Caco-2 (cell line): ENCODE measurements around the gene COL25A1. TPM values are rescaled to one million over a fixed set of nuclear protein-coding genes. Genes with fewer than 3 reads are reported as not detected.

Experiments used
- BruUV-seq: library from RNA; stranded (reverse); fragments of 400-500 nt; replicated peaks from 2 replicates; lab custom pipeline; 2021; lab: Mats Ljungman, UMichigan
- CTCF ChIA-PET: fragments of 300-600 bp; sonication (Branson Sonifier 250); formaldehyde crosslinking; loops from one replicate; lab custom pipeline; 2022; ENCODE audit warnings: antibody characterized with exemption; lab: Charles Lee
- POLR2A ChIA-PET: fragments of 300-600 bp; sonication (Branson Sonifier 250); formaldehyde crosslinking; loops from one replicate; lab custom pipeline; 2022; ENCODE audit warnings: antibody characterized with exemption; lab: Charles Lee
- DNase-seq, 2 experiments: peaks; one replicate each; pipeline versions ENCODE4 v3.0.0 to v3.0.0-alpha.2; 2020 to 2022
- H3K27me3 ChIP-seq: replicated peaks from 2 replicates; pipeline ENCODE4 v1.6.0; 2011; ENCODE audit warnings: low read length; ENCODE audit not compliant: control insufficient read depth, insufficient read depth
- H3K36me3 ChIP-seq: 2 replicates; pipeline ENCODE4 v1.5.1; 2011; ENCODE audit warnings: low read length; ENCODE audit not compliant: control insufficient read depth, insufficient read depth
- H3K4me1 ChIP-seq: fragments of 250-450 bp; sonication (Bioruptor Pico); 2 replicates; pipeline ENCODE4 v1.5.1; 2020; ENCODE audit warnings: mild to moderate bottlenecking
- H3K4me3 ChIP-seq: 2 replicates; pipeline ENCODE4 v1.5.1; 2011; ENCODE audit warnings: low read depth, mild to moderate bottlenecking, control low read depth, low read length
- H3K9me3 ChIP-seq: fragments of 250-450 bp; sonication (Bioruptor Pico); 2 replicates; pipeline ENCODE4 v1.5.1; 2020; ENCODE audit warnings: mild to moderate bottlenecking, moderate library complexity
- H3K27ac Mint-ChIP-seq: one replicate; pipeline ENCODE4 v1.8.0; 2022; ENCODE audit warnings: mixed read lengths; ENCODE audit not compliant: unreplicated experiment
- H3K27me3 Mint-ChIP-seq: one replicate; pipeline ENCODE4 v1.8.0; 2022; ENCODE audit warnings: mixed read lengths; ENCODE audit not compliant: insufficient read depth, unreplicated experiment
- H3K36me3 Mint-ChIP-seq: one replicate; pipeline ENCODE4 v1.8.0; 2022; ENCODE audit warnings: mild to moderate bottlenecking, mixed read lengths; ENCODE audit not compliant: insufficient read depth, unreplicated experiment
- H3K4me1 Mint-ChIP-seq: one replicate; pipeline ENCODE4 v1.8.0; 2022; ENCODE audit warnings: low read depth, mixed read lengths; ENCODE audit not compliant: unreplicated experiment
- H3K4me3 Mint-ChIP-seq: one replicate; pipeline ENCODE4 v1.8.0; 2022; ENCODE audit warnings: mild to moderate bottlenecking, moderate library complexity, mixed read lengths; ENCODE audit not compliant: unreplicated experiment
- H3K9me3 Mint-ChIP-seq: one replicate; pipeline ENCODE4 v1.8.0; 2022; ENCODE audit warnings: mixed read lengths; ENCODE audit not compliant: unreplicated experiment
- CTCF ChIP-seq, 2 experiments: fragments of 200-600 bp in 1 of 2; IDR thresholded peaks; 1 replicate in 1 of 2; 2 replicates in 1 of 2; pipeline versions ENCODE4 v1.5.1 to v1.8.0; 2011 to 2022; ENCODE audit warnings: antibody characterized with exemption in 1 of 2, control low read depth in 1 of 2, inconsistent platforms in 1 of 2, low read depth in 1 of 2, low read length in 1 of 2, mild to moderate bottlenecking in 1 of 2, moderate library complexity in 1 of 2; ENCODE audit not compliant: insufficient read depth in 1 of 2, severe bottlenecking in 1 of 2, unreplicated experiment in 1 of 2
- intact Hi-C: fragments of 100-400 bp; cut with micrococcal nuclease; formaldehyde crosslinking; loops from one replicate; pipeline ENCODE4 v1.10.0; 2022; ENCODE audit not compliant: unreplicated experiment
- total RNA-seq: library from RNA; stranded (reverse); gene quantifications from 2 replicates; pipeline ENCODE4 v1.2.3, GENCODE V29; 2022

Gene COL25A1
- total RNA-seq, 1 experiment from 2014 or later, result not detected

GRCh38 chr4:108978066-108978465 lies 324.4 kb downstream of the COL25A1 start:
- CTCF ChIA-PET, result no interaction called here
- no peak for TF ChIP-seq CTCF (IDR thresholded peaks at IDR 0.05; ENCODE audit: insufficient read depth in 1 of 2, low read depth in 1 of 2, low read length in 1 of 2, severe bottlenecking in 1 of 2, unreplicated experiment in 1 of 2)
- Histone ChIP-seq H3K27me3 (no peaks in the 10 kb centered on the region), H3K36me3 (no peaks in the 10 kb centered on the region), H3K4me3 (no peak overlapping the region), H3K9me3 (no peaks in the 10 kb centered on the region), H3K4me1 (no peaks in the 10 kb centered on the region)
- POLR2A ChIA-PET, result no interaction called here
- intact Hi-C loops, result no loop called here
- no peaks in the 10 kb centered on the region for H3K9me3 Mint-ChIP-seq
- H3K27ac Mint-ChIP-seq, result no peak overlapping the region
- peaks cover 4% of the 10 kb centered on the region for H3K27me3 Mint-ChIP-seq
- H3K4me3 Mint-ChIP-seq, result no peak overlapping the region
- no peaks in the 10 kb centered on the region for H3K36me3 Mint-ChIP-seq
- H3K4me1 Mint-ChIP-seq, result no peaks in the 10 kb centered on the region
- no TSS peak for BruUV-seq
- DNase-seq, result no peak

GRCh38 chr4:108972613-108973283 lies 329.7 kb downstream of the COL25A1 start:
- Histone ChIP-seq H3K27me3 (no peaks in the 10 kb centered on the region), H3K9me3 (no peaks in the 10 kb centered on the region), H3K4me3 (no peak overlapping the region), H3K4me1 (no peaks in the 10 kb centered on the region), H3K36me3 (no peaks in the 10 kb centered on the region)
- intact Hi-C loops, result no loop called here
- ChIA-PET CTCF (no interaction called here), POLR2A (no interaction called here)
- Mint-ChIP-seq H3K27me3 (peaks cover 11% of the 10 kb centered on the region), H3K27ac (no peak overlapping the region), H3K4me1 (no peaks in the 10 kb centered on the region), H3K4me3 (no peak overlapping the region), H3K9me3 (no peaks in the 10 kb centered on the region), H3K36me3 (no peaks in the 10 kb centered on the region)
- no TSS peak for BruUV-seq
- no peak for TF ChIP-seq CTCF (IDR thresholded peaks at IDR 0.05; ENCODE audit: insufficient read depth in 1 of 2, low read depth in 1 of 2, low read length in 1 of 2, severe bottlenecking in 1 of 2, unreplicated experiment in 1 of 2)
- no peak for DNase-seq

- CTCF ChIA-PET, result no interaction called here
- no peak for DNase-seq
- intact Hi-C loops, result no loop called here
- BruUV-seq, result no TSS peak
- Mint-ChIP-seq H3K36me3 (no peaks in the 10 kb centered on the region), H3K4me1 (no peaks in the 10 kb centered on the region), H3K9me3 (no peaks in the 10 kb centered on the region), H3K4me3 (no peak overlapping the region), H3K27me3 (peaks cover 11% of the 10 kb centered on the region), H3K27ac (no peak overlapping the region)
- POLR2A ChIA-PET, result no interaction called here
- H3K27me3 ChIP-seq, result no peaks in the 10 kb centered on the region
- H3K9me3 ChIP-seq, result no peaks in the 10 kb centered on the region
- H3K4me3 ChIP-seq, result no peak overlapping the region
- no peak for TF ChIP-seq CTCF (IDR thresholded peaks at IDR 0.05; ENCODE audit: insufficient read depth in 1 of 2, low read depth in 1 of 2, low read length in 1 of 2, severe bottlenecking in 1 of 2, unreplicated experiment in 1 of 2)
- H3K36me3 ChIP-seq, result no peaks in the 10 kb centered on the region
- no peaks in the 10 kb centered on the region for H3K4me1 ChIP-seq
These were observed 331.0 kb downstream of the COL25A1 start for GRCh38 chr4:108971473-108971872.
